SK-N-SH (cell line): Measurements from ENCODE around the gene KLHL35.

Source experiments
- CHD2 ChIP-seq: fragments of 150-350 bp; IDR thresholded peaks from 2 replicates; pipeline ENCODE4 v1.6.1; 2018; ENCODE audit warnings: low read length; ENCODE audit not compliant: partially characterized antibody
- CTCF ChIP-seq: fragments of 200-600 bp; sonication (generic); IDR thresholded peaks from 2 replicates; pipeline ENCODE4 v1.6.1; 2017; ENCODE audit warnings: antibody characterized with exemption, mild to moderate bottlenecking, moderate library complexity
- FOSL2 ChIP-seq: IDR thresholded peaks from 2 replicates; pipeline ENCODE4 v1.4.0; 2012; ENCODE audit warnings: low read depth, mild to moderate bottlenecking, moderate library complexity, borderline replicate concordance
- FOXM1 ChIP-seq: IDR thresholded peaks from 2 replicates; pipeline ENCODE4 v1.4.0; 2012; ENCODE audit warnings: low read depth, mild to moderate bottlenecking
- MXI1 ChIP-seq: IDR thresholded peaks from 2 replicates; pipeline ENCODE4 v1.6.1; 2012; ENCODE audit warnings: mild to moderate bottlenecking, low read depth, low read length, improper control_type of control experiment
- RAD21 ChIP-seq: IDR thresholded peaks from 2 replicates; pipeline ENCODE4 v1.6.1; 2012; ENCODE audit warnings: mild to moderate bottlenecking, low read length
- REST ChIP-seq: IDR thresholded peaks from 2 replicates; pipeline ENCODE4 v1.6.1; 2012; ENCODE audit warnings: mild to moderate bottlenecking, low read depth, low read length, moderate library complexity

GRCh38 chr11:75470476-75471080 lies 37.6 kb upstream of the KLHL35 start:
- TF ChIP-seq CTCF, result no peak
- TF ChIP-seq REST, result no peak
- TF ChIP-seq RAD21, result no peak
- TF ChIP-seq CHD2, result no peak
- no peak for TF ChIP-seq MXI1
- no peak for TF ChIP-seq FOXM1
- no peak for TF ChIP-seq FOSL2
